ENCODE data around the gene TRERF1.

- TF ChIP-seq CTCF (IDR thresholded peaks at IDR 0.05) (no peak), POLR2A (IDR thresholded peaks at IDR 0.05) (no peak), POLR2AphosphoS5 (IDR thresholded peaks at IDR 0.05; ENCODE audit: insufficient read depth in 1 of 2, low read depth in 1 of 2) (no peak)
These were observed 202.4 kb downstream of the TRERF1 start for GRCh38 chr6:42249279-42249678.
